NCI-H526 (cell line): ENCODE results near the gene PTCHD1.

Experiments used
- DNase-seq, 2 experiments: peaks; one replicate each; lab custom pipeline; 2025; lab: John Stamatoyannopoulos, UW

Gene PTCHD1

DNA sequence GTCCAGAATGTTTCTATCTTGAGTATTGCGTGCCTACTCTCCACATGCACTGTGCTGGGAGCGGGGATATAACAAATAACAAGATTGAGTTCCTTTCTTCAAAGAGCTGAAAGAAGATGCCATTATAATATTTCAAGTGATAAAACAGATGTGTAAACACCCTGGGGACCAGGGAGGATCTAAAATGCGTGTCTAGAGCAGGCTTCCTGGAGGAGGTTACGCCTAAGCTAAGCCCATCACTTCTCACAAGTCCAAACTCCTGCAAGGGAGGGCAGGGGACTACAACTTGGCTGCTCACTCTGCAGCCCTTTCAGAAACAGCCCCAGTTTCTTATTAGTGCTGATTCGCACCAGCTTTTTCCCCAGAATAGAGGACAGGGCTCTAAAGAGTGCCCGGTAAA is 21.5 kb downstream of the PTCHD1 start:
- no peak for DNase-seq

DNA sequence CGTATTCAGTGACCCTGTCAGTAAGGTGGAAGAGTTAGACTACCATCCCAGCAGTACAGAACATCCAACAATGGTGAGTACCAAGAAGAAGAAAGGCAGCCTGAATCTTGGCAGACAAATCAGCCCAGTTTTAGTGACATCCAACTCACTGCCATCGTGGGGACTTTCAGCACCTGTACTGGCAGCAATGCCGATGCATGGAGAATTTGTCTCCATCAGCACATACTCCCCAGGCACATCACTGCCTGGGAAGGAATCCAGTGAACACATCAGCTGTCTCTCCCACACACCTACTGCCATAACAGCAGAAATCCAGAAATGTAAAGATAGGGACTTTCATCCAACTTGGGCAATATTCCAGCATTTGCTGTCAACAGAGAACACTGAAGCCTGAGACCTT is 29.8 kb downstream of the PTCHD1 start:
- DNase-seq = no peak

DNA sequence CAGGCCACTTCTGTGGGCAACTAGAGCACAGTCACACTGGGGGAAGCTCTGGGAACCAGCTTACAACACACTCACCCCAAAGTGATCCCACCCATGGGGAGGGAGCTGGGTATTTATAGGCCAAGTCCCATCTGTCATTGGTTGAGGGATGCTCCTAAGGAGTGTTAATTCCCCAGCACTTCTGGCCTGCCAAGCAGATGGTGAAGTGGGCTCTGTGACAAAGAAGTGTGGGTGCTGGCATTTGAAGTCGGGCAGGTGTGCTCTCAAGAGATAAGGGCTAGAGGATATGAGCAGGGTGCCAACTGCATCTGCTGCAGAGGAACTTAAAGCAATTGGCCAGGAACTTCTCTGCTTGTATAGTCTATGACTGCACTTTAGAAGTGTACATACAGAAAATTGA is 30.9 kb downstream of the PTCHD1 start:
- no peak for DNase-seq

DNA sequence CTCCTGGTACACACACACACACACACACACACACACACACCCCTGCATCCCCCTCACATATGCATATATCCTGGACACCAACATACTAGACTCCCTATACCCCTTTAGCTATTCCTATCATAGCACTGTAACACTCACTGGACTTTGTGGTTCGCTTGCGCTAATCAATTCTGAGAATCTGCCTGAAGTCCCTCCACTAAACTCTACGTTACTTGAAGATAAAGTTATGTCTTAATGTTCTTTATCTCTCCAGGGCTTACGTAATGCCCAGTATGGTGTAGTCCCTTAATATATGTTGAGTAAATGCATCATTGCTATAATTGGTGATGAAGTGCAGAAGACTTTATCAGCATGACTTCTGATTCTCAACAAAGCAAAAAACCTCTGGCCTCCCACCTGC is 32.3 kb downstream of the PTCHD1 start:
- no peak for DNase-seq

DNA sequence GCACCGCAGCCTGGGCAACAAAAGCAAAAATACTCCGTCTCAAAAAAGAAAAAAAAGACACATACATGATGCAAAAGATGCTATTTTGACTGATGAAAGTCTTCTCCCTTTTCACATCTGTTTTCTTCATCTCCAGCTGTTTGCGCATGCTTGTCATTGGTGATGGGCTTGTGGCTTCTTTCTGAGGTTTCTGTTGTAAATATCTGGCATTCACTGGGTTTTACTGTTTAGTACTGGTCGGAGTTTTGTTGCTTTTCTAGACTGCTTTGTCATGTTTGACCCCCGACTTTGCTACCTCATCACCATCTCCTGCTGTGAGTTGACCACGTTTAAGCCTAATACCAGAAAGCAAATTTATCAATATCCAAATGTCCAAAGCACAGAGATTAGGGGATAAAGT is 34.4 kb downstream of the PTCHD1 start:
- DNase-seq = no peak

DNA sequence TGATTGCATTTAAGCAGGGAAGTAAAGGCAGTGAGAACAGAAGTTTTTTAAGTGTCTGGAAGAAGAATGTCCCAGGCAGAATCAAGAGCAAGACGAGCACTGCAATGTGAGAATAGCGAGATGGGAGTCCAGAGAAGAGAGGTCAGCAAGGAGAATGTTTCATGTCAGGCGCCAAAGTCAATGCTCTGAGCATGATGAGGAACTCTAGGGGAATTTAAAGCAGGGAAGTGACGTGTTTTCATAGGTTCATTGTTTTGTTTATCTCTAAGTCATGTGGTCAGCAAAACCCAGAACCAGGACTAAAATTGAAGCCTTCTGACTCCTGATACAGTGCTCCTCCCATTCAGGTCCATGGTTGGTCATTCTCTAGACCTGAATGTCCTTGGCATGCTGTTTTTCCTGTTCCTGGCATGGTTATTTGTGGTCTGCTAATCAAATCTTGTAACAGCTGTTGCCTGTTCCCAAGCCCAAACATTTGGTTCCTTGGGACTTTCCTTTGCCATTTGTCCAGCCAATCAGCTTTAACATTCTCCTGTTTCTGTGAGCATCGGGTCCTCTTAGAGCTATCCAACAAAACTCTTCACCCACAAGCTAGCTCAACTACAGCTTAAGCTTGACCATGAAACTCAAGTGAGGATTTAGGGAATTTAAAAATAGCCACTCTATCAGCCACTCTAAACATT is 37.7 kb downstream of the PTCHD1 start:
- no peak for DNase-seq

DNA sequence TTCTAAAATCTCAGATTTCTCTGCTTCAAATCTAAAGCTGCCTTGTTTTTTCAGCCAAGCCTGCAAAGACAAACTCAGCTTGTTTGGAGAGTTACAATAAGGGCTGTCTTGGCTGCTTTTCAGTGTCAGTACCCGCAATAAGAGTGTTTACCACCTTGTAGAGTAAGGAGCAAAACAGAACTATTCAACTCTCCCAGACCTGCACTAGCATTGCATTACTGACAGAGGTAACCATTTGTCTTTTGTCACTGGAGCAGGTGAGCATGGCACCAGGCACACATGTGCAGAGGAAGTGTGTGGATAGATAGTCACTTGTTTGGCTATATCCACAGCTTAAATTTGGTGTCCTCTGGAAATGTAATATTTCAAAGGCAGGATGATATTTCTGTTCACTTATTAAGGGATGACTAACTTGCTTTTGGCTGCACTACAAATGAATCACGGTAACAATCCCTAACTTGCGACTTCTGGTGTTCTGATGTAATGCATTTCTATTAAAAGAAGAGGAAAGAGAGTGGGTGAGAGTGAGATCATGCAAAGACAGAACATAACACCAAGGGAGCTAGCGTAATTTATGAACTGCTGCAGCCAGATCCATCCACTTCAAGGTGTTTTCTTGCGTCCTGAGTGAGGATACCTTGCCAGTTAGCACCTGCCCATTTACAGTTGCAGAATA is 38.6 kb downstream of the PTCHD1 start:
- no peak for DNase-seq

DNA sequence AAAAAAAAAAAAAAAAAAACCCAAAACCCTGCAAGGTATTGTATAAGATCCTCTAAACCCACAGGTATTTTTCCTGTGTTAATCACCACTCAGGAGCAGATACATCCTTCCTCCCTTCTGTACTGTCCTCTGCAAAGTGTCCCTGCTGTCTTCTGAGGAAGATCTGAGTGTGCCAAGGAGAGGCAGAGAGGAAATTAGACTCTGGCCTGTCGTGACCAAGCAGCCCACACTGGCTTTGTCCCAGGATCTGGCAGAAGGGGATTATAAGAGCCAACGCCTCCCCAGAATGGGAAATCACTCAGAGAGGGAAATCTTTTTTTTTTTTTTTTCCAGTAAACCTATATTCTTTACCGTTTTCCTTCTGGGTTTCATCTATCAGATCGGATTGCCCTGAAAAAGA is 39.6 kb downstream of the PTCHD1 start:
- no peak for DNase-seq

DNA sequence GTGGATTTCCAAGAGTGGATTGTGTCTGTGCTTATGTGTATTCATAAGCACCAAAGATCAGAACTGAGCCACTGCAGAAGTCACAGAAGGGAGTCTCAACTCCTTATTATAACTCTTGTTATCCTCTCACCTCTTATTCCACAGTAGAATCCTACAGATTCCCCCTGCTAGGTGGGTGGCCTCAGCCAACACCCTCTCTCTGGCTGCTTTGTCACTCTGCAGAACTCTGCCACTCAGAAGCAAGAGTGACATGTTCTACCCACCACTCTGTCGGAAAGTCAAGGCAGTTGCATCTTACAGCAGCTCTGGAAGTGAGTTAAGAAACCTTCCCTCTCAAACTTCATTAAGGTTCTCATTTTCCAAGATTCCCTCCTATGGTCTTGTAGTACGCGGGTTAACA is 41.9 kb downstream of the PTCHD1 start:
- DNase-seq = no peak

DNA sequence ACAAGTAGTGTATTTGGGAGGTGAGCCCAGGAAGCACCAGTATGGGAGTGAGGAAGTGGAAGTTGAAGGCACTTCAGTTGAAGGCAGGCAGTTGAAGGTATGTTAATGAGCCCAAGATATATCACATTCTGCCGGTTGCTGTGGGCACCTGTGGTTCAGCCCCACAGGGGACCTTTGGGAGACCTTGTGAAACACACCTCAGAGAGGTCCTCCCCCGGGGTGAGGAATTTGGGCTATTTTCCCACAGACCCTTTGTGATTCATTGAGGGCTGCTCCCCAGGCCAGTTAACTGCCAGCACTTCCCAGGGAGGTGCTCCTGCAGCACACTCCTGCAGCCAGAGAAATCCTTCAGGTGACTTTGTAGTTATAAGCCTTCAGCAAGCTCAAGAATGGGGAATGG is 45.9 kb downstream of the PTCHD1 start:
- DNase-seq = no peak

DNA sequence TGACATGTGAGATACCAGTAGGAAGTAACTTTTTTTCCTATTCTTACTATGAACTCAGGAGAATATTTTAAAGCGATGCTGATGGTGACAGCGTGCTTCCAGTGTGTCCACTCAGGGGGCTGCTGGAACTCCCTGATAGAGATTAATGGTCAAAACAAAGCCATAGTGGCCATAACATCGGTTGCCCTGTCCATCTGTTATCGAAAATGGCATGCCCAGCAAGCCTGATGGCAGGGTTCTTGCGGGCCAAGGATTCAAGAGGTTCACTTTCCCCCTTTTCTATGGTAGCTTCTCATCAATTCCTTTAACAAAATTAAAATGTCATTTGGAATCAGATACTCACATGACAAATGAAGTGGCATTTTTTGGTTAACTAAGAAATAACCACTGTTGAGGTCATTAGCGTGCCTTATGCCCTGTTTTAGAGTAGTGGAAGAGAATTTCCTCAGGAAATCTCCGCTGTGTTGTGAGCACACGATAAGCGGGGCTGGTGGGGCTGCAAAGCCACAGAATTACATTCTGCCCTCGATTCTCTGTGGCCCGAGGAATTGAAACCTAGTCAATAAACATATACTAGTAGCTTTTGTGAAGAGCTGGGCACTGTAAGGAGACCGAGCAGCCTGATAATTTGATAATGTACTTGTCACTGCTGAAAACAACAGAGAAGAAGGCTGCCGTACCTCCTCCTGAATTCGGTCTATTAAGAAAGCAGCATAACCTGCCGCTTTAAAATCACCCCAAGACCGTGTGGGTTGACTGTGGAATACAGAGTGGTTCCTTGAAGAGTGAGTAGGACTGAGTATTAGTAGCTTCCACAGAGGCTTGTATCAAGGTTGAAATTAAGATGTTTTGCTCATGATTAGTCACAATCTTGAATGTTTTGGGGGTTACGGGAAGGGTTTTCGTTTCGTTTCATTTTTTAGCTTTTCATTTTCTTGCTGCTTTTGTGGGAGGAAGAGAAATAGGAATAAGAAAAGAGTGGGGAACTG is 46.7 kb downstream of the PTCHD1 start:
- DNase-seq = no peak

DNA sequence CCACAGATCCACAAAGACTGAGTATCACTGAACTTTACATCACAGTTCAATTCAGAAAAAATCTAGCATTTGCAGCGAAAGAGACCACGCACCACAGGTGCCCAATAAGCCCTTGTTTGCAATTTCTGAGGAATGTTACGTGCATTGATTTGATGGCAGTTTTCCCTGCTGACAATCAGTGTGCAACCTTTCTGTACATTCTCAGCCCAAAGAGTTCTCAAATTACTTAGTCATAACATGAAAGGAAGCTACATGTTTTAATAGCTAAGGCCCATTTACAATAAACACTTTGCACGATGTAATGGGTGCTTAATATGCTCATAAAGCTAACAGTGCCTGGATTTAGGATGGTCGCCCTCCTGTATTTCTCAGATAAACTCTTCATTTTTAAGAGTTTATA is 47.9 kb downstream of the PTCHD1 start:
- DNase-seq = no peak

DNA sequence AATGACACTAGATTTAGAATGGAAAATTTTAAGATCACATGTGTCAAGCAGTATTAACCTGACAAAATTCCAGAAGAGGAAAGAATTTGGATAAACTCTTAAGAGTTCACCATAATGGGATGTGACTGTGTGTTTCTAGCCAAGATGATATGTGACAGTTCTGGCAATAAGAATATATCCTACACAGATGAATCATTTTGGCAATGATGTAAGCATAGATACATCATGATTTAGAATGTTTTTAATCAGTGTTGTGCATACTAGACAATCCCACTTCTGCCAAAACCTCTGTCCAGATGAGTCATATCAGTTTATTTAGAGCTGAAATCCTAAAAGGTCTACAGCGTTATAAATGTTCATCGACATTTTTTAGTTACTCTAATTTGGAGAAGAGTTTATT is 48.8 kb downstream of the PTCHD1 start:
- DNase-seq = no peak

DNA sequence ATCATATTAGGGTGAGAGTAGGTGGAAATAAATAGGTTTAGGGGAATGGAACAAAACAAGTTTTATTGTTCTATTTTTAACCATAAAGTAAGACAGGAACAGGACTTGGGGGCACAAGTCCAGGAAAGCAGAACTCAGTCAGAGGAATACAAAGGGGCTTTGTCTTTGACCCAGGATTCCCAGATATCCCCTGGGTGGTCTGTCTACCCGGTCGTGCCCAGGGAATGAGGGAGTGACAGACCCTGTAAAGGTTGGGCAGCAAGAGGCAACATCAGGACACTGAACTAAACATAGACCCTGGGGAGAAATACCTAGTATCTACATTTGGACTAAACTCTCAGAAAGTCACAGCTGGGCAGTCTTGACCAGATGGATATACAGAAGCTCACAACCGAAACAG is 50.6 kb downstream of the PTCHD1 start:
- no peak for DNase-seq

DNA sequence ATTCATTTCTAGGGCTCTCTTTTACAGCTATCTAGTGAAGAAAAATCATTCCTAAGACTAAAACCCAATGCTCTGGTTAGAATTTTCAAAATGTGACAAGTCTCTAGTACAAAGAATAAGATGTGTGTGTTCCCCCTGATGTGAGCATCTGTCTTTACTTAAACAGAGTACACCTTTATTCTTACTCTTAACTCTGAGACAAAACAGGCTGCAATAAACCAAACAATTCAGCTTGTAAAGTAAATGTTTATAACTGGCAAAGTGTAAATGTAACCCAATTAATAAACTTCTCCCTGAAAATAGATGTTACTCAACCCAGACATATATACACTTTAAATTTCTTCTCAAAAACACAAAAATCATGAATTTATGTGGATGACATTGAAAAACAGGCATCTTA is 51.6 kb downstream of the PTCHD1 start:
- DNase-seq = no peak

DNA sequence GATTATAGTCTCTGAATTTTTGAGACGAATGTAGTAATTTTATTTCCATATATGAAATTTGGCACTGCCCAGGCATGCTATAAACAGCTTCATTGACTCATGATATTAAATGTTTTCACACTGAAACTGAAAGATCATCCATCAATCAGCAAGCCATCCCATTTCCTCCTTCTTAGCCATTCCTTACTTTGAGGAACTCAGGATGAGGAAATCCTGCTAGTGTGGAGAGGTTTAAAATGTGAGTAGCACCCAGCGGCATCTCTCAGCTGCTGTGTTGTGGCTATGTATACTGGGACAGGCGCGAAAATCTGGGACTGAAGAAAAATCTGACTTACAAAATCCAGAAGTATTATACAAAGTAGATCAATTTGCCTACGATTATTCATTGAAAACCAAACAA is 52.1 kb downstream of the PTCHD1 start:
- DNase-seq = no peak

DNA sequence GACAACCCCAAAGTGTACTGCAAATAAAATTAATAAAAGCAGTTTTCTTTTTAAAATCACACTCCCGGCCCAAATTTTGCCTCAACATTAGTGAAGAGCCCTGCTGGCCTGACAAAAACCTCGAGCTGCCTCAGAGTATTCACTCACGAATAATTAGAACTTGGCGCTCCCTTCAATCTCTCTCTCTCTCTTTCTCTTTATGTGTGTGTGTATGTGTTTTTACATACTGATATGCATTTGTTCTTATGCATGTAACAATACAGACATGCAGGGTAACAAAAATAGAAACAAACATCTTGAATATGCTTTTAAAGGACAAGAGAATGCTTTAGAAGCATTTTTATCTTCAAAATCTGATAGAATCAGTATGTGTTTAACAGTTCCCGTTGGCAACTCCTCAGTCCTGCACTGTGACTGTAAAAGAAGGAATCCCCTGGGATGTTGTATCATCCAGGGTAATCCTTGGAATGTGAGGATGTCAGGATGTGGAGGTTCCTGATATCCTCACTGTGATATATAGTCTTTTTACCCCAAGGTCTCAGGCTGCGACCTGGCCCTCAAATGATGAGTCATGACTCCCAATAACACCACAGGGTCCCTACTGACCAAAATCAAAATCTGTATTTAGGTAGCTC is 53.0 kb downstream of the PTCHD1 start:
- no peak for DNase-seq

DNA sequence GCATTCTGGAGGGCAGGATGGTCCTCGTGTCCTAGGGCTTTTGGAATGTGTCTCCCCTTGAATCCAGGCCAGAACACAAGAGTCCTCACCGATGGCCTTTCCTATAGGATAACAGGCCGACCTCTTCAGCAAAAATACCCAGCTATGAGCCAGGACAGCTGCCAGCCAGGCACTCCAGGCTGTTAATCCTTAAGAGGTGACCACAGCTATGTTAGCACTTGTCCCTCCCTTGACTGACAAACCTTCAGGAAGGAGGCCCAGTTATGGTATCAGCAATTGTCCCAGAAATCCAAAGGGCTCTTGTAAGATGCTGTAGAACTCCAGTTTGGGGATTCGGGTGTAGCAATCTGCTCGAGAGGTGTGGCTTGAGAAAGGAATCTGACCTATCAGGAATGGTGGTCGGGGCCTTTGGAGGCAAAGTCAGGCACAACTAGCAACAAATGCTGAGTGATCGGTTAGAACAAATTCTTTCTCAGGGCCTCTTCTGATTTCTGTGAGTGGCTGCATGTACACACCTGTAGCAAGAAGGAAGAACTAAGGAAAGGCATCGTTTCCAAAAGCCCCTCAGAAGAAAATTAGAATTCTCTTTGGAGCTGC is 54.6 kb downstream of the PTCHD1 start:
- DNase-seq = no peak

DNA sequence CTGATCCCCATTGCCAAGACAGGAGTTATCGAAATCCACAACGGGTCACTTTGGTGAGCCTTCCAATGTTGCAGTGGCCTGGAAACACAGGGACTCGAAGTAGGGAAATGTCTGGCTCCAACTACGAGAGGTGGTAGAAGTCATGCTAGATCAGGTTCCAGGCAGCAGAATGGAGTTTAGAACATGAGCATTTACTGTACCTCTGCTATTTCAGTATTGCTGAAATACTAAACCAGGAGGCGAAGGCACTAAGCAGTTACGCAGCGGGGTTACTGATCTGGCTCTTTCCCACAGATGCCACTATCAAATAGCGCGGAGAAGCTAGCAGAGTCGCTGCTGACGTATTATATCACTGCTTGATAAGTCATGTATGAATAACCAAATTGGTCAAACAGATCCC is 56.3 kb downstream of the PTCHD1 start:
- no peak for DNase-seq

DNA sequence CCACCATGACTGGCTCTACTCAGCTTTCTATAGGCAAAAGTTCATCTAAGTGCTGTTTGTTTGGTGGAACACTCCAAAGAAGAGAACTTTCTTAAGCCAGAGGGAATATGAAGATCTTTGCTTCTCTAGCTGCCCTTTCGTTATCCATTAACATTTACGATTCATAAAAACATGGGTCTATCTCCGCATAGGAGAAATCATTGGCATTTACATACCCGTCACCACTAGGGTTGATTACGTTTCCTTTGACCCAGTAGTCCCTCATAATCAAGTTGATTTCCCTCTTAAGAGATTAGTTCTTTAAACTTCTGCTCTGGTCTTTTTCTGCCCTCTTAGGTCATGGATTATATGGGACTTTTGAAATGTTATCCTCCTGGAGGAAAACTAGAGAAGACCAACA is 57.5 kb downstream of the PTCHD1 start:
- DNase-seq = no peak

DNA sequence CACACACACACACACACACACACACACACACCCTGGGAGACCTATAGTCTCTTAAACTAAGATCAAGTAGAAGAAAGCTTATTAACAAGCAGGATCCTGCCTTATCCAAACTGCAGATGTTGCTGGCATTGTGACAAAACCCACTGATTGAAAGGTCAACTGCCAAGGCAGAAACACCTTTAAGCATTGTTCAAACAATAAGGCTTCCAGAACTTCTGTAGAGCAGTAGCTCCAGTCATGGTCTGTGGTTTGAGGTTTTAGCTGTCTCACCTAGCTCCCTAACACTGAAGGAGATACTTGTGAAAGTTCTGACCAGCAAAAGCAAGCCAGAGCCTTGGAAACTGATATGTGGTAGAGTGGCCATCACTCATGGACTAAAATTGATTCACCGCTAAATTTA is 59.8 kb downstream of the PTCHD1 start:
- no peak for DNase-seq

DNA sequence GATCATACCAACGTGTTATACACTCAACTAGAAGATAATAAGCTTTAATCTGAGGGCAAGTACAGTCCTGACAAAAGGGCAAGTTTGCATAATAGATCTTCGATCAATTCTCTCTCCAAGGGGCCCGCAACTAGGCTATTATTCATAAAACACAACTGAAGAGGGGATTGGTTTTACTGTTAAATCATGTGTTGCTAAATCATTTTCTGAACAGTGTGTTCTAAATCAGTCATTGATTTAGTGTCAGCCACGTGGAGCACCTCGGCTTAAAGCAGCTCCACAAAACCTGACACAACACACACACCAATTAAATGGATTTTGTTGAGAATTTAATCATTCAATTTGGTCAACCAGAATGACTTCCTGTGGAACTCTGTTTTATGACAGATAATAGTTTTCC is 61.6 kb downstream of the PTCHD1 start:
- no peak for DNase-seq
